Suppressor macrophage treated with lipopolysaccharide for 1 hour (primary cell): ENCODE data around the gene ID2.
A peak's percentile ranks its signal among the peaks of the same experiment; 100 is the strongest.

Source experiments
- DNase-seq, 3 donors: peaks; one replicate each; pipeline ENCODE4 v3.0.0-alpha.2; 2020 to 2022

Gene ID2

DNA sequence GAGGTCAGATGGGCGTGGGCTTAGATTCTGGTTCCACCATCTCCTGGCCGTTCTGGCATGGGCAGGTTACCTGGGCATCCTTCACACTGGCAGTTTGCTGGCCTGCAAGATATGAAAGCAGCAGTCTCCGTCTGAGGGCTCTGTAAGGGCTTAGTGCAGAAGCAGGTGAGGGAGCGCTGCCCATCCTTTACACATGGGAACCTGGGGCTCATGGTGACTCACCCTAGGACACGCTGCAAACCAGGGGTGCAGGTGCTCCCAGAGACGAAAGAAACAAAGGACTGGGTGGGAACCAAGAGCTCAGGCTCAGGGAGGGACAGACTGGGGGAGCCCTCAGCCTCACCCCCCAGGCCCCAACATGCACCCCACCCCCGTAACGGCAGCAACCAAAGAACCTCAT lies 10.7 kb upstream of the ID2 start:
- no peak for DNase-seq

DNA sequence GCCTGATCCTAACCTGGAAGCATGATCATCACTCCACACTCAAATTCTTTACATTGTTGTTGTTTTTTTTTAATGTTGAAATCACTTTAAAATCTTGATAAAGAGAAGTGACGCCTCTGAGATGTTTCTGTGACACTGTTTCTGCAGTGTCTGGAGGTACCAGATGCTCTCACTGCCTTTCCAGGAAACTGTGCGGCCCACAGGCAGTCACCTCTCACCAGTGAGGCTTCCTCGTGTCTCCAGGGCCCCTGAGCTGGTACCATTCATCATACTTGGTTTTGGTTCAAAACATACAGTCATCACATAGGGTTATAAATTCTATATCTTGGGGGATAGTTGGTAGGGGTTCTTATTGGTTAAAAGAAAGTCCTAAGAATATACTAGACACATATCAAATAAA lies 10.1 kb upstream of the ID2 start:
- no peak for DNase-seq

DNA sequence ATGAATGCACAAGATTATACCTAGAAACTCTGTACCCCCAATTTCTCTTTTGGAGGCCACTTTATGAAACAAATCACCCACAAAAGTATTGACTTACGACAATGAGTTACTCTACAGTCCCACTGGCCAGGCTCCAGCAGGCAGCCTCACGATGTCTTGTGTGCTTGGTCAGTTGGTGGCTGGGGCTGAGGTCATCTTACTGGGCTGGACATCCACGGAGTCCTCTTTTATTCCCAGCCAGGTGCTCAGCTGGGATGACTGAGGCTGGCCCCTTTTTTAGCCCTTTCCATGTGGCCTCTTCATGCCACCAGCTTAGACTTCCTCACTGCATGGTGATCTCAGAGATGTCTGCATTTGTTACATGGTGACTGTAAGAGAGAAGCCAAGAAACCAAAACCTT lies 8.9 kb upstream of the ID2 start:
- no peak for DNase-seq

DNA sequence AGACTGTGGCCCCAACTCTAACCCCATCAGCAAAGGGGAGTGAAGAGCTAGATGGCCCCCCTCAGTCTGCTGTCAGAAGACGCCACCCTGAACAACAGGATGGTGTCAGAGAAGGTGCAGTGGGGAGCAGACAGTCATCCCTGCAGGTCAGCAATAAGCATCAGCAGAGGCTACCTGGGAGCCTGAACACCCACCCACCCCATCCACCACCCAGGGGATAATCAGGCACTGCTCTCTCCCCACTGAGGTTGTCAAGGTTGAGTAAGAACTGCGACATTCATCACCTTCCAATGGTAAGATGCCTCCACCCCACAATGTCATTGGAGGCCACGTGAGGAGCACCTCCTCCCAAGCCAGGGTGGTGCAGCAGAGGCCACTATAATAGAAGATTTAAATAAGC lies 8.5 kb upstream of the ID2 start:
- DNase-seq, result no peak

DNA sequence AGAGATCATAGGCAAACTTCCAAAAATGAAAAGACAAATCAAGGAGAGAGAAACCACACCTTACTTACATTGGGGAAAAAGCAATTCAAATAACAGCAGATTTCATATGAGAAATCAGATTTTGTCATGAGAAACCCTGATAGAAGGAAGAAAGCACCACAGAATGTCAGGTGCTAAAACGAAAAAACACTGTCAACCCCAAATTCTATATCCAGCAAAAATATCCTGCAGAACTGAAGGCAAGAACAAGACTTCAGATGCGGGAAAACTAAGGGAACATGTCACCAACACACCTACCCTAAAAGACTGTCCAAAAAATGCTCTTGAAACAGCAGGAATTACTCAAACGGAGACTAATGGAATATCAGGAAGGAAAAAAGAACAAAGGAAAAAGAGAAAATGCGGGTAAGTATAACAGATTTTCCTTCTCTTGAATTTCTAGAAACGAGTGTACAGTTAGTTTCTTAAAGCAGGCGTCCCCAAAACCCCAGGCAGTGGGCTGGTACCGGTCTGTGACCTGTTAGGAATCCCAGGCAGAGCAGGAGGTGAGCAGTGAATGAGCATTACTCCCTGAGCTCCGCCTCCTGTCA lies 7.3 kb upstream of the ID2 start:
- DNase-seq, result no peak

DNA sequence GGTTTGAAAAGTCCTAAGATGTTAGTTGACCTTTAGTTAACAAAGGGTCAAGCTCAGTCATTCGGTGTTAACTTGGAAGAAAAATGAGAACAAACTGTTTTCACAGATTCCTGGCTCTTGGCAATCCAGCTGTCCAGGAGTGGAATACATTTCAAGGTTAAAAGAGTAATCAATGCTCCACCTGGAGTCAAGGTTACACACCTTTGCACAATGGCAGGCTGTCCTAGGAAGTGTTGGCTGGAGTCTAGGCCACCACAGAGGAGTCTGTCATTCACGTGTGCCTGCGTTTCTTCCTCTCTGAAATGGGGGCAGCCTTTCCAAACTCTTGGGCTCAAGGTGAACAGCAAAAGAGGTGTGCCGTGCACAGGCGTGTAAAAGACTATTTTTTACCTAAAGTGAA lies 6.3 kb upstream of the ID2 start:
- no peak for DNase-seq

DNA sequence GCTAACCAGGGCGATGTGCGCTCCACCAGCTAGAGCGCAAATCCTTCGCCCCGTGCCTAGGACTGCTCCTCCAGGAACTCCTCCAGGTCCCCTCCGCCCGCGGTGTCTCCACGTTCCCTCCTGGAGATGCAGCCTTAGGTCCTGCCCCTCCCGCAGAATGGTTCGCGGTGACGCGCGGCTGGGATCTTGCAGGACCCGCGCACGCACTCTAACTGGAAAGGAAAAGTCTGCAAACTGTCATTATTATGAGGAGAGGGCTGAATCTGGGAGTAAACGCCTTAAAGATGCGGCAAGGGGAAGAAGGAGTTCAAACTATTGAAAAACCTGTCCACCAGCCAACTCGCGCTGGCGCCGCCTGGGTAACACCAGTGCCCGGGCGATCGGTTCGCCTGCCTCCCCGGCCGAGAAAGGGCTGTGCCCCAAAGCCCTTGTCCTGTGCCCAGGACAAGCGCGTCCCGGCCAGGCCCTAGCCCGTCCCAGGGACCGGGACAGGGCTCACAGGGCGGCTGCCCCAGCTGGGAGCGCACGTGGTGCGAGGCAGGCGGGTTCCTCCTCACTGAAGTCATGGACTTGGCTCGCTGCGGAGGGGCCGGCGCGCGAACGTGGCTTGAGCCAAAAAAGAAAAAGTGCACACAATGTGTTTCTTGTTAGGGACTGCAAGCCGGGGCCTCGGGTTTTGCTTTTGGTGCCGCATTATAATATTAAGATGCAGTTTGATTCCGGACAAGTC lies 5.5 kb upstream of the ID2 start:
- peak; percentile 49 to 83 (median 61) for DNase-seq

DNA sequence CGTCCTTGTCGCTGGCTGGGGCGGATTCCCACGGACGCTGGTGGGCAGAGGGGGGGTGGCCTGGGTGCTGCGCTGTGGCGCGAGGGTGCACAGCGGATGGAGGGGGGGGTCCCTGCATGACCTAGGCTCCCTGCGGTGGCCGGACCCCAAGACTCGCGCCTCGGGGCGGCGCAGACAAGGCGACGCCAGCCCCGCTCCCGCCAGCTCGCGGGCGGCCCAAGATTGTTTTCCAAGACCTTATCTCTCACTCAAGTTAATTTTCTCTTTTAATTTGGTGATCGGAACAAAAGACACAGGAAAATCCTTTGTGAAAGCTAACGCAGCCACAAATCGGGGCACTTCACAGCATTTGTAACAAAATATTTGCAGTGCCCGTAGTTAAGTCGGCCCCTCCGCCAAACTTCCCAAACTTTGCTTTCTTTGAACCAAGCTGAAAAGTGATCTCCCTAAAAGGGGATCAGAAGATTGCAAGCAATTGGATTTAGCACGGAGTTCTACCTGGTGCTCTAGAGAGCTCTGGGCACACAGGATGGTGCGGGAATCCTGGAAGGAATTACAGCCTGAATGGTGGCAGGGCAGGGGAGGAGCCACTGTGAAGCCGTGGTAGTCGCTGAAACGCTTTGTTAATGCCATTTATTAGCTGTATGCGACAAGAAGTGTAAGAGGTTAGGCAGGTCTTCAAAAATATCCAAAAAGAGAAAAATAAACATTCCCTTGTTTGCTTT lies 4.8 kb upstream of the ID2 start:
- no peak for DNase-seq

DNA sequence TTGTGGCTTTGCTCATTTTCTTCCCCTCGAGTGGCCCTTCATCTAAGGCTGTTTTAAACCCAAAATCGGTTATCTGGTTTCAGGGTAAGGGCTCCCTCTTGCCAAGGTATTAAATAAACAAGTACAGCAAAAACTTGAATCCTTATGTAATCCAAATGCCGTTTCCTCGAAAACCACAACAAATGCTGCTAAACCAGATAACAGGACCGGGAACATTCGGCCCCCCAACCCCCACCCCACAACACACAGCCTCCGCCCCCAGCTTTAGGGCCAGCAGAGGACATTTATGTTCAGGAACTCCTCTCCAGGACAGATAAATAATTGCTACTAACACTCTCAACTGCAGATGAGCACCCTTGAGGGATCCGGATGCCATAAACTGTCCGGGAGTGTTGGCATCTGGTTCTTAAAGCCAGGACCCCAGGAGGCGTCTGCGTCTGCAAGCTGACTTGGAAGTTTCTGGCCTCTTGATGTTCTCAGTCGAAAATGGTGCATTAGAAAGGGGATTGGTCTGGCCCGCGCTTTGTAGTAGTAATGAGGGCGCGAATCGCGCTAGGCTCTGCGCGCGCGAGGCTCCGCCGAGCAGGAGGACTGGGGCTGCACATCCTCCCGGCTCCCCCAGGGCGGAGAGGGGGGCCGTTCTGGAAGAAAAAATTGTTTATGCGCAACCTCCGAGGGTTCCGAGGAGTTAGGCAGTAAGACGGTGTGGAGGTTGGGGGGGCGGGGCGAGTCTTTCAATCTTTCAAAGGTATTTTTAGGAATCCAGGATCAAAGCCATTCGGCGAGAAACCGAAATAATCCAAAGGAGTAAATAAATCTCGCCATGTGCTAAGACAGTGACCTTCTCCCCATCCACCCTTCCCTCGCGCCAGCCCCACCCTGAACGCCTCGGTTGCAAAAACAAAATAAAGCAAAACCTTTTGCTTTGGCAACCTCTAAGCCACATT lies 3.9 kb upstream of the ID2 start:
- peak in 2 of 3 donors; percentile 32 to 41 for DNase-seq

DNA sequence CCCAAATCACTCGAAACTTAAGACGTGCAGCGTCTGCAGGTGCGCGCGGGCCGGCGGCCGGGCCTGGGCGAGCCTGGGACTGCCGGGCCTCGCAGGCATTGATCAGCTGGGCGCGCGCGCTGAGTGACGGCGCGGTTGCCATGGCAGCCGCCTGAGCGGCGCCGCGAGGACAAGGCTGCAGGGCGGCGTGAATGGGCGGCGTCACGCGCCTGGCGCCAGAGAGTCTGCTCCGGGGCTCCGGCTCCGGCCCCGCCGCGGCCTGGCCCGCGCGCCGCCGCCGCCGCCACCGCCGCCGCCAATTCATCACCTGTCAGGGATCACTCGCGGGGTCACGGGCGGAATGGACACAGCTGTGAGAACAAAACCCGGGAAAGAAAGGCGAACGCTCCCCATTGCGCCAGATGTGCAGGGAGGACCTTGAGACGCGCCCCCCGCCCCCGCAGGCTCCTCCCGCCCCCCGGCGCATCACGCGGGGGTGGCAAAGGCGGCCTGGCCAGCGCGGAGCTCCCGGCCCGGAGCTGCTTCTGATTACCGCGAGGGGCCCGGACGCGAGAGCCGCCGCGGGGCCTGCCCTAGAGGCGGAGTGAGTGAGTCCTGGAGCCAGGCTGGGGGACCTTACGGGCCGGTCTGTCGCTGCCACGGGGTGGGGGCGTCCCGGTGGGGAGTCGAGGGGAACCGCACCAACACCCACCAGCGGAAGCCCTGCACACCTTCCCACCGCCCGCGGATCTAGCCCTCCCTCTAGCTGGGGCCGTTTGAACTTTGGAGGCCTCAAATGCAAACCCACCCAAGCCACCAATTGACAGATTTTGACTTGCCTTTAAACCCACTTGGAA lies 2.9 kb upstream of the ID2 start:
- peak; percentile 86 to 94 (median 93) for DNase-seq

DNA sequence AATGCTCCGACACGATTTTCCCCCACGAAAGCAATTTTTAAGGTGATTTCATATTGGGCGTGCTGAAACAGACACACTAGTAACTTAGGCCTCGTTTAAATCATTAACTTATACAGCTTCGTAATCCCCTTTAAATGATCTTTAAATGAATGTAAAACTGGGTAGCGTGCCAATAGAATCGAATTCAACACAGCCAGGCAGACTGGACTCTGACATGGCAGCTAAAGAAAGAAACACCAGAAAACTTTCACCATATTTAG lies 2.4 kb upstream of the ID2 start:
- no peak for DNase-seq

DNA sequence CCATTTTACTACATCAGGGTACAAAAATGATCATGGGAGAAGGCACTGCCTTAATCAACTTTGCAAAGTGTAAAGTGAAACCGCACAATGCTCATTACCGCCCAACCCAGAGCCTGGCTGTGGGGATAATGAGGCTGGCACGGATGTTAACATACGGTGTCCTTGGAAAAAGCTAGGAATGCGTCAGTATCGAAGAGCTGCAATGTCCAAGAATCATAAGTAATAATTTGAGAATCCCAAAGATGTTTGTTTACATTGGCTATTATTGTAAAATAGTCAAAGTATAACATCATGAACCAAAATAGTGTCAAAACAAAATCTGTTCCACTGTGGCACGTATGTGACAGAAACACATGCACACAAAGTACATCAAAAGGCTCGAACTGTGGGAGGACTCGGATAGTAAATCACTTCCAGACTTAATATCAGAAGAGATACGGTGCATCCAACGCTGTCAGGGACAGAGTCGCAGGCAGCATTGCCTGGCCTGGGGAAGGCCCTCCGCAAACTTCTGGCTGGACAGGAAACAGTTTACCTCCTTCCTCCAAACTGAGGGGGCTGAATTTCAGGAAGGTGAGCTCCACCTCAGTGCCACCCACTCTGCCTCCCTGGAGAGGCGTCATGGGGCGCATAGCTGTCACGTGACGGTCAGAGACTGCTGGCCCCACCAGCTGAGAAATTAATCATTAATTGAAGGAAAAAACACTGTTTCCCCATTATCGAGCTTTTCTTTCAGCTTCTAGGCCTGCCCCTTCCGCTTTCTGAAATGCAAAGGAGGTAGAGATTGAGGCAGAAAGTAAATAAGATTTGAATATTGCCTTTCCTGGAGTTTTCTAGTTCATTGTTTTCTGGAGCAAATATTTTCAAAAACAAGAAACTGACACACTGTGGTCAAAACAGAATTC lies 1.8 kb upstream of the ID2 start:
- peak in 1 of 3 donors; percentile 19 for DNase-seq

DNA sequence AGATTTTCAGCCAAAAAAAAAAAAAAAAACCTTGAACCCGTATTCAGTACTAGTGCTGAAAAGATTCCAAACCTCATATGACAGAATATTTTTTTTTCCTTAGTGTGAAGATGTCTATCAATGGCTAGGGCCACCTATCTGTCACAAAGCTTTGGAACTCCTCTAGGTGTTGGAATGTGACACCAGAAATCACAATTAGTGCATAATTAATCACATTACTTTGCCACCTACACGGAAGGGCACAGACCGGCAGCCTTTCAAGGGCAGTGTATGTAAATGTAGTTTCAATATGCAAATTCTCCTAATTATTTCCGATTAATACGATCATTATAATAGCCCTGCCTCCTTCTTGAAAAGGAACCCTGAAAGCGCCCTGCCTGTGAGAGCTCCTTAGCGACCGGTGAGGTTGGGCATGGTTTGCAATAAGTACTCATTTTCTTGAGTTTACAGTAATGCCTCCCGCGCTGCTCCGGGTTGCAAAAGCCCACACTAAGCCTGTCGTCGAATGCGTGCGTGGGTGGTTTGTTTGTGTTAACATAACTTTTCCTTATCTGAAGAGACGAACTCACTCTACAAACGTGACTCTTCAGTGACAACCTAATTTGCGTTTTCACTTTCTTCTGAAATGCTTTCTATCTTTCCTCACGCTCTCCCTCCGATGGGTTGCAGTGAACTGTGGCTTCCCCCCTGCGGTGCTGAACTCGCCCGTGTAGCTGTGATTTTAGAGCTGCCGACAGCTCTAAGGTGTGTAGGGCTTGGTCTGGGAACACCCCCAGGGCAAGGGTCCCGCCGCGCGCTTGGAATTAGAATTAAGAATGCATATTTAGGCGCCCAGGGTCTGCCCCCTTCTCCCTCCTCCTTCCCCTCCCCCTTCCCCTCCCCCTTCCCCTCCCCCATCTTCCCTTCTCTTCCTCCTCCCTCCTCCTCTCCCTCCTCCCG lies 765 bp upstream of the ID2 start:
- DNase-seq, result peak; percentile 92 to 95 (median 93)

DNA sequence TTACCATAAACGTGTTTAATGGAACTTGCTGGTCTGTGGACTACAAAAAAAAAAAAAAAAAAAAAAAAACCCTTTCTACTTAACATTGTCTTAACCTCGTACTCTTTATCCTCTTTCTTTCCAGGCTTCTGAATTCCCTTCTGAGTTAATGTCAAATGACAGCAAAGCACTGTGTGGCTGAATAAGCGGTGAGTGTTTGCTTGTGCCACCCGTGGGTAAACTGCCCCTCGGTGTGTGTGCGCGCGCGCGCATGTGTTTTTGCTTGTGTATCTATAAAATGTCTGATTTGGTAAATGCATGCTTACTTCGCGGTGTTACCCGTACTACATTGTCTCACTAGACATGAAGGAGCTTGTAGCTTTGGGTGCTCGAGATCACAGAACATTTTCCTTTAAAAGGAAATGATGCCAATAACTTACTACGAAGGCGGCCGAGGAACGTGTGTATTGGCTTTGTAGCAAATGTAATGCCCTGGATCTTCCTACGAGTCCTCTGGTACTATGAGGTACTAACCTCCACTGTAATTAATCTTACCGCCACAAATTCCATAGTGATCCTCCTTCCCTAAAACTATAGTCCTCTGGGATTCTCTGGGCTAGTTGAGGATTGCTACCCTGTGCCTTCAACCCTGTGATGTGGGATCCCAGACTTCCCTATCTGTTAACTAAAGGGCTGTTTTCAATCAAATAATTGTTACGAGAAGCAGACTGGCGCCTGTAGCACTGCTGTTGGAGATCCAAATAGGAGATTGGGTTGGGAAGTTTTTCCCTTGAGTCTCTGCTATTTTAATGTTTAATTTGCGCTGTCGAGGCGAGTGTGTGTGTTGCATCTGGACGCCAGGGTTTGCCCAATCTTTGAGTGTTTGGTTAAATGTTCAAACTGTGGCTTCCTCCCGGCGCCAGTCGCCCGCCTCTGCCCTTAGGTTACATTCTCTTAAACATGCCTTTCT lies 1.1 kb downstream of the ID2 start:
- peak; percentile 59 to 72 (median 62) for DNase-seq

DNA sequence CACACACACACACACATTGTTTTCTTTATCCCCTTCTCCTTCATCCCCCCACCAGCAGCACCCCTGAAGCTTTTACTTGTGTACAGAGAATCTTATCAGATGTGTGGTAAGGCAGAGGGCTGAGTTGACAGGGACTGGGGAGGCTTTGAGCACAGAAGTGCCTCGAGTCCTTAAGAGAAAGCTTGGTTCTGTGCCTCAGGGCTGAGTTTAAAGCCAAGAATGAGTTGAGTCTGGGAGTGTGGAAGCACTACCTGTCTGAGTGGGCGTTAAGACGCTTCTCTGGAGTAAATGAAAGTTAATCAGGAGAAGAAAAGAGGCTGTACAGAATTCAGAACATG lies 2.7 kb downstream of the ID2 start:
- peak; percentile 31 to 44 (median 43) for DNase-seq

DNA sequence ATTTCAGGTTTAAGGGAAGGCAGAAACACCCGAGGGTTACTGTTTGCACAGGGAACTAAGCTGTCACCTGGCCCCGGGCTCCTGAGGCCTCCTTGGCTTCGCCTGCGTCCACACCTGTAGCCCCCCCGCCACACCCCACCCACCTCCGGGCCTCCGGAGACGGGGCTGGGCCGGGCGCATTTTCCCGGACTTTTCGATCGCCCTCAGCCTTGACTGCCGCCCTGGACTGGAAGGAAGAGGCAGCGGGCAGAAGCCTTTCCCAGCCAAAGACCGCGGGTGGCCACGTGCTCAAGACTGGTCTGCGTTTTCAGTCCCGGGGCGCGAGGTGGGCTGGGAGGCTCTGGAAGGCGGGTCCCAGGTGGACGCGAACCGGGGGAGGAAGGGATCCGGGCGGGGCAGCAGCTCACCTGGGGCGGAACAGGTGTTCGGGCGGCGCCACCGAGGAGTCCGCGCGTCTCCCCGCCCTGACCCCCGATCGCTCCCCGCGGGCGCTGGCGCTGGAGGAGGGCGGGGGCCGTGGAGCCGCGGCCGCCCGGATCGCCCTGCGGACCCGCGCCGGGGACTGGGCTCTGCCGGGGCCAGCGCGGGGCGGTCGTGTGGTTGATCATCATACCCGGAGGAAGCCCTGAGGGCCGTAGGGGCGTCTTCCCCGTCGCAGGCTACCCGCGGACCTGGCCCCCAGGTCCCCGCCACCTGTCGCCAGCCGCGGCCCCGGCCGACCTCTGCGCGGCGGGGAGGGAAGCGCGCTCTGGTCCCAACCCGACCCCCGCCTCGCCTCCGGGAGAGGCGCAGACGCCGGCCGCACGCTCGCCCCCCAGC lies 3.2 kb downstream of the ID2 start:
- DNase-seq, result peak; percentile 59 to 74 (median 60)

DNA sequence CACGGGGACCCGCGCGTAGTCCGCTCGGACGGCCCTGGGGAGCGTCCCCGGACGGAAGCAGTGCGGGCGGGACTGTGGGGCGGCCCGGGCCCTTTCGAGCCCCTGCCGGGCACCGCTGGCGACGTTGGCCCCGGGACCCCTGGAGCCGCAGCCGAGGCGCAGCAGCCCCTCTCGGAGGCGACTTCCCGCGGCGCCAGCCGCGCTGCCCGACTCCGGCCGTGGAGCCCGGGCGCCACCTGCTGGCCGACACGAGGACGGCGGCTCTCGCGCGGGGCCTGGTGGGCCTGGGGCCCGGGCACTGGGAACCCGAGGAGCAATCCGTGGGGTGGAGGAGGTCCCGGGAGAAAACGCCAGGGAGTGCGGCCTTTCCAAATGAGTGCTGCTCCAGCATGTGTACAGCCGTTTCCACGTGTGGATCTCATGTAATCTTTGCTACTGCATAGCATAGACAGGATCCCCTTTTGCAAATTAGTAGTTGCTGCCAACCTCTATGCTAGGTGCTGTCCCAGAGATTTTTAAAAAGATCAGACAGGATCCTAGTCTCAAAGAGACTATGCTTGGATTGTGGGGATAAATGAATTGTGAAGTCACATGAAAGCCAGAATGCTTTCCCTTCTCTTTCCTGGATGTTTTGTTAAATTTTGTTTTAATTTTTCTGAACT lies 4.0 kb downstream of the ID2 start:
- peak; percentile 68 to 88 (median 82) for DNase-seq
